IPS-NIHi11 (cell line): ENCODE data around the gene ITGB6.

Experiments
- DNase-seq: peaks from one replicate; pipeline ENCODE4 v3.0.0; 2012; ENCODE audit warnings: mixed read lengths, low spot score

ITGB6 gene

DNA sequence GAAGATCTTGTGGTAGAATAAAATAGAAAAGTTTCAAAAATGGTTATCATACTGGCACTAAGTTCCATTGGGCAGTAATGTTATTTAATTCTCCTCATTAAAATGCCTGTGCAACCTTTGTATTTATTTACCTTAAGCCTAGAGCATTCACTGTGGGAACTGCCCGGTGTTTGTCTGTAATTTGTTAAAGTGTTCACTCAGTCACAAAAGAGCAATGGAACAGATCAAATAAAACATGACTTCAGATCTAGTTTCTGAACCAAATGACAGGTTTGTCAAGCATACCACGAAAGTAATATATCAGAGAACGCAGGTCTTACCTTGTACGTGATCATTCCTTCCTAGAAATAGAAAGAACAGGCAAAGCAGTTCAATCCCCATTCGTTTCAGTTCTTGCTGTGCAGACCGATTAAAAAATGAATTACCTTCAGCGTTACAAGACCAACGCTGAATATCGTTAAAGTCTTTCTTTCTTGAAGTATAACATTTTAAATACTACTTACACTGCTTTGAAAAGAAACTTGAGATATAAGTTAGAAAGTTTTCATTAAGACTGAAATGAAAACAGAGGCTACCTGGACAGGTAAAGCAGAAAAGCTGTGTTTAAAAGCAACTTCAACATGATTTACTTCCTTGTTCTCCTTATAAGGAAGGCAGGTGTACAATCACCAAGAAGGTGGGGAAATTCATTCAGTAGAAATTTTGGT is at the start of gene ITGB6:
ITGB6 (minus strand) TSS at position 590 of the 707 bp plus-strand sequence; CDS start at position 381, 209 bp downstream.
- DNase-seq: no peak

GRCh38 chr2:160247296-160248035 is 47.4 kb upstream of the ITGB6 start:
- DNase-seq: no peak

GRCh38 chr2:160246356-160246755 is 46.3 kb upstream of the ITGB6 start:
- no peak for DNase-seq

- DNase-seq: no peak
Measured at GRCh38 chr2:160245614-160246155, 45.6 kb upstream of the ITGB6 start.

DNA sequence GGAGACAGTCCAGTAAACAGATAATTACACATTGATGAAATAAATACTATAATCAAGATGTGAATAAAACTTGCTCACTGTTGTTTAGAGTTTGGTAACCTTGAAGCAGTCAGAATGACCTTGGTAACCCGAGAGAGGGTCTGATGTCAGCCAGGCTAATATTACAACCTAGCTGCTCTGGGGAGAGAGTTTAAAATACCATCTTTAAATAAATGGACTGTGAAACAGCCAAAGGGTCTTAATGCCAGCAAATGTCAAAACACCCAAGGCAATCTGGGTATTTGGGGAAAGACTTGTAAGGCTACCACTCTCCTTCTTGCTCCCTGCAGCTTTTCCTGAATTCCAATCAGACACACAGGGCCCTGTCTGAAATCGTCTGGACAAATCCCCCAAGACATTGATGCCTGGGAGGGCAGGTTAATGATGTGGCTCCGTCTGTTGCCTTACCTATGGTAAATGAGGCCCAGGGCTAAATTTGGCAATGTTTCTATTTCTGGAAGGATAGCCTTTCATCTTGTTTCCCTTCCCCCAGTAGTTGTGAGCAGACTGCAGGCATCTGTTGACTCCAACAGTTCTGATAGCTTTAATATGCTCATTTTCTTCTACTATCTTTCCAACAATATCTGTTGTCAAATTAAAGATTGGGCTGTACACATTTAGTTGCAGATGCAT is 43.0 kb upstream of the ITGB6 start:
- DNase-seq: no peak

- DNase-seq: no peak
Measured at GRCh38 chr2:160241251-160242137, 41.4 kb upstream of the ITGB6 start.

DNA sequence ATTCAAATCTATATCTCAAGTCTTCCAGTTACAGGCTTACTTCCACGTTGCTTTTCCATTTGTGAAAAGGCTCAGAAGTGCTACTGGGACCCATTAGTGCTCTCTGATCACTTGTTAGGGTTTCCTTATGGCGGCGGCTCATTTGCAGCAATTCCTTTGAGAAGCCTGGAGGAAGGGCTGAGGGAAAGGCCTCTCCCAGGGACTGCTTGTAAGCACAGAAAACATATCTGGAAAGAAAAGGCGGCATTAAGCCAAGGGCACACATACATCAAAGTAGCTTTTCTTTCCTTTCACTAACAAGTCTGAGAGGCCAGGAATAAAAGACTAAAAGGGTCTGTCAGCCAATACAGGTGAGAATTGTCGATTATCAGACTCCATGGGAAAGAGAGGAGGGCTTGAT is 39.4 kb upstream of the ITGB6 start:
- DNase-seq: no peak

GRCh38 chr2:160238392-160238791 is 38.3 kb upstream of the ITGB6 start:
- DNase-seq: no peak

DNA sequence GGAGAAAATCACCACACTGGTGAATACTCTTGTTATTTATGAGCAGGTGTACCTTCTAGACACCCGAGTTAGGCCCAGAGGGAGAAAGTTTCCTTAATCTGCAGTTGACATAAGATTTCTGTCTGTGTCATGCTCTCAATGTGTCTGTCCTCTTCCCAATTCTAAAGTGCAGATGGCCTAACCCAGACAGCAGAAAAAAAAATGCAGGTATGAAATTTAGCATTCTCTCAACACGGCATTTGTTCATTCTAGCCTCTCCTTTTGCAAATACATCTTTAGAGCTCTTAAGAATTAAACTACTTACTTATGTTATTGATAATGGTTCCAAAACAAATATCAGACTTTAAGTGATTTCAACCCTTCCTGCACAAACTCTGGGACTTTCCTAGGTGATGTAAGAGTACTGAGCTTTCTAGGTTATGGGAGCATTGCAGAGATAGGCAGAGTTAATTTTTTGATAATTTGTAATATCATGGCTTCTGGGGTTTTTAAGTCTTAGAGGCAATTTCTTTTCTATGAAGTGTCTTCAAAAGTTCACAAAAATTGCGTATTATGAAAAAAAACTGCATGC is 32.9 kb upstream of the ITGB6 start:
- no peak for DNase-seq

- DNase-seq: no peak
Measured at GRCh38 chr2:160229591-160229990, 29.5 kb upstream of the ITGB6 start.

DNA sequence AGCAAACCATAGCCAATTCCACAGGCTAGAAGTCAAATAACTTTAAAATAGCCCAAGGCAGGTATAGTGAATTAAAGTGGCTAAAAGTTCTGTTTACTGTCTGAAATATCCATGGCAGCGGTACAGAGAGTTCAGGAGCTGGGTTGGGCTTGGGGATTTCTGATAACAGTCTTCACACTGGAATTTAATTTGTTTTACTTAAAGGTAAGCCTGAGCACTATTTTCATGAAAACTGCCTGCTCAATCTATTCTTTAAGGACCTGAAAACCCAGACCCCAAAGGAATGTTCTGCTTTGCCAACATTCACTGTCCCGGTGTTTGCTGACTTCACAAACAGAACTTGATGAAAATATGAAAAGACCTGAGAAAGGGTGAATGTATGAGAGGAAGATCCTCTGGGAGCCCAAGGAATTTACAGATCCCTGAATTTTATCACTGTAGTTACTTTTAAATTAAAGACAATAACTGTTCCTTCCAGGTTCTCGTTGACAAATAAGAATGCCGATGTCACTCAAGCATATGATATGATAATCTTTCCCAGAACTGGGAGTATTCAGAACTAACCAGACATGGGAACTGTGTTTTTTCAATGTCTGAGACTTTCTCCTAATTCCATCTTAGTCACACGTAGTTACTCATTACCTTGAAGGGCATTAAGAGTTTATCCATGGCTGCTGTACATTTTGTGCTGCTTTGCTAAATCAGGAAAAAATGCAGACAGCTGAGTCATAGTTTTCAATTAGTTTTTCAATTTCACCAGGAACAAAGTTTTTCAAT is 28.3 kb upstream of the ITGB6 start:
- DNase-seq: no peak

- no peak for DNase-seq
Measured at GRCh38 chr2:160227293-160227915, 27.3 kb upstream of the ITGB6 start.

DNA sequence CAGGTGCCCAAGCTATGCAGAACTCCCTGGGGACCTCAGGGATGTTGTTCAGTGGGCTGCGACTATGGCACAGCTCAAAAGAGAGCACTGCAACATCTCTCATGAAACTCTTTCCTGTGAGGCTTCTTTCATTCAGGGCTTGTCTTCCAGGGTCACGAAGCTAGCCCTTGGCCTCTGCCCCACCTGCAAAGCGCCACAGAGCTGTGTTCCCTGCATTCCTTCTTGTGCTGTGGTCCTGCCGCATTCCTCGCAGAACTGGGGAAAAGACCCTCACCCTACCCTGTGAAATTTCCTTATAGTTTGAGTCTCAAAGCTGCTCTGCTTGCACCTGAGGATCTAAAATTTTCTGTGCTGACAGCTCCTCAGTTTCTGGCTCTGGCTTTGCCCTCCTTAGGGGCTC is 26.3 kb upstream of the ITGB6 start:
- no peak for DNase-seq

GRCh38 chr2:160225722-160226121 is 25.6 kb upstream of the ITGB6 start:
- no peak for DNase-seq

GRCh38 chr2:160224507-160224906 is 24.4 kb upstream of the ITGB6 start:
- no peak for DNase-seq

GRCh38 chr2:160224060-160224459 is 24.0 kb upstream of the ITGB6 start:
- DNase-seq: no peak

- no peak for DNase-seq
Measured at GRCh38 chr2:160223560-160223959, 23.5 kb upstream of the ITGB6 start.

DNA sequence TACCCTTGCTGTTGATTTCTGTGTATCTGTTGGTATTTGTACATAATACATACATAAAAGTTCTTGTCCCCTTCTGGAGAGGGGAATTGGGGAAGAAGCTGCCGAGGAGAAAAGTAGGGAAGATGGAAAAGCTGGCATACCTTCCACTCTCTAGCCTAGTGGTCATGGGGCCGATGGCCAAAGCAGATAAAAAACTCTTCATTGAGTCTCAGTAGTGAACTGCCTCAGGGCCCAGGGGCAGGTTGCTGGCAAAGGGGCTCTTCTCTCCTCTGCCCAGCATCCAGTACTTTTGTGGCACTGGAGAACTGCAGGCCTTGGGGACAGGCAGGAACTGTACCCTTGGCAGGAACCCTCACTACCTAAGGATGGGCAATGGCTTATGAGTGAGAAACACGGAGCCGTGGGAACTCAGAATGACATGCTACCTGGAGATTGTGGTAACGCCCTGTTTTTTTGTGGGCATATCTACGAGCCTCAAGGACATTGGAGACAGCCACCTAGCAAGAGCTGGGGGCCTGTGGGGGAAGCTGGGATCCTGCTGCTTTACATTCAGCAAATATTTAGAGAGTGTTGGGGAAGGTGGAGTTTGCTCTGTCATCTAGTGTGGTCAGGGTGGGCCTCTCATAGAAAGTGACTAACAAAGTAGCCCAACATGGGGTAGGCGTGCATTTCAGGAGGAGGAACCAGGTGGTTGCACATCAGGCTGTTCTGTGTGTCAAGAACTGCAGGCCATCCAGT is 22.6 kb upstream of the ITGB6 start:
- DNase-seq: no peak
